A549 (cell line): ENCODE data around the gene RHOT2.

Experiments
- BCL3 ChIP-seq: fragments of >200 bp; sonication (Bioruptor Twin); formaldehyde crosslinking; IDR thresholded peaks from 3 replicates; pipeline ENCODE4 v1.6.1; 2016
- CTCF ChIP-seq: fragments of >200 bp; sonication (Bioruptor Twin); formaldehyde crosslinking; IDR thresholded peaks from 3 replicates; pipeline ENCODE4 v1.5.1; 2016
- PHF8 ChIP-seq: fragments of 200-600 bp; sonication (generic); IDR thresholded peaks from 2 replicates; pipeline ENCODE4 v1.6.1; 2016; ENCODE audit warnings: low read depth, mild to moderate bottlenecking, antibody characterized with exemption, moderate library complexity, borderline replicate concordance
- POLR2A ChIP-seq: IDR thresholded peaks from 2 replicates; pipeline ENCODE4 v1.6.1; 2012; ENCODE audit warnings: mild to moderate bottlenecking, low read length
- REST ChIP-seq: fragments of 200-600 bp; sonication (generic); IDR thresholded peaks from 2 replicates; pipeline ENCODE4 v1.6.1; 2016; ENCODE audit warnings: antibody characterized with exemption, mild to moderate bottlenecking, moderate library complexity

- no peak for TF ChIP-seq PHF8
- TF ChIP-seq CTCF, result no peak
- peak; percentile 88 for TF ChIP-seq POLR2A
- no peak for TF ChIP-seq REST
- peak; percentile 86; the same call in 2 of the 3 replicates for TF ChIP-seq BCL3
These were observed 16.3 kb downstream of the RHOT2 start, which contains the start of gene JMJD8 for GRCh38 chr16:684071-684794.
